ENCODE measurements around the gene TAS2R3.

TAS2R3 gene

GRCh38 chr7:141785706-141786552 is 22.0 kb downstream of the TAS2R3 start:
- no peak for DNase-seq (ENCODE audit: low read depth)

- DNase-seq (ENCODE audit: low read depth): no peak
Measured at GRCh38 chr7:141788296-141788695, 24.4 kb downstream of the TAS2R3 start.

DNA sequence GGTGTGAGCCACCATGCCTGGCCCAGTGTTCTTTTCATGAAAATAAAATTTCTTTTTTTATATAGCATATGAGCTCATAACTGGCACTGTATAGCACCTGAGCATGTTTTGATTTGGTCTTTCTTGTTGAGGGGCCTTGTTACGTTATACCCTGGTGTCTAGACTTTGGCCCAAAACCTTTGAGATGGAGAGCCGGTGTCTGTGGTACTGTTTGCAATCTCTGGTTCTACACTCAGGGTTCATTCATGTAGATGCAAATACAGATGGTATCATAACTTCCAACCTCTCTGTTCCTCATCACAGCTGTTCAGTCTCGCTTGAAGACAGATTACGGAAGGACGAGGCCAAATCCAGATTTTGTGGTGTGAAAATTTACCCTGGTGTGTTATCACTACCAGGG is 26.0 kb downstream of the TAS2R3 start, which contains the start of gene TAS2R5:
TAS2R5 (plus strand) TSS at position 301 of the 400 bp plus-strand sequence. CDS start 145 bp downstream, outside the sequence.
- DNase-seq (ENCODE audit: low read depth): no peak

DNA sequence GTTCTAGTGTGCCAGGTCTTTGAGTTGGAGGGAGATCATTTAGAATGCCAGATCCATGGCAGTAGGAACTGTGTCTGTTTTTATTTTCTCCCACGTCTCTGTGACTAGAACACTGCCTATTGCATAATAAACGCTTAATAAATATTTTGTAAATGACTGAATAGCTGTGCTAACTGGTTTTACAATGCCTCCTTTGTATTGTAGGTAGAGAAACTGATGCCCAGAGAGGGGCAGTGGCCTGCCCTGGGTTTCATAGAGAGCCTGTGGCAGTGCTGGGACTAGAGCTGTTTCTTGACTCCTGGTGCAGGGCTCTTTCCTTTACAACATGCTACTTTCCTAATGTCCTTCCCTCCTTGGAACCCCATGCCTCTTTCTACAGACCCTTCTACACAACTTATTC is 28.6 kb downstream of the TAS2R3 start:
- DNase-seq (ENCODE audit: low read depth): no peak
